Measurements from ENCODE around the gene CD7. TPM values are rescaled to one million over a fixed set of nuclear protein-coding genes. Genes with fewer than 3 reads are reported as not detected.

CD7 gene
- total and polyA plus RNA-seq, 4 donors: 0.33 to 3.4 (median 1.7) TPM

GRCh38 chr17:82330322-82331239 lies 13.2 kb upstream of the CD7 start:
- Histone ChIP-seq H3K9me3 (ENCODE audit: control insufficient read depth, low read length) (no peaks in the 10 kb centered on the region), H3K27me3 (ENCODE audit: control insufficient read depth in 1 of 2, insufficient read depth in 2 of 2, low read length in 1 of 2) (no peaks in the 10 kb centered on the region), H3K4me3 (ENCODE audit: low read length in 2 of 2) (no peak overlapping the region), H3K27ac (ENCODE audit: low read depth in 1 of 2, low read length in 2 of 2) (no peak overlapping the region), H3K4me1 (ENCODE audit: control insufficient read depth in 1 of 2, insufficient read depth in 2 of 2, low read length in 2 of 2) (no peaks in the 10 kb centered on the region), H3K36me3 (ENCODE audit: control insufficient read depth in 1 of 2, insufficient read depth in 2 of 2, low read length in 1 of 2) (no peaks in the 10 kb centered on the region)
- intact Hi-C loops (cut with DNase I): no loop called here
- ATAC-seq (ENCODE audit: low FRiP score): no peak
- peak; percentile 47 to 78 for DNase-seq
- WGBS, 2 donors: 37 to 38% methylated on average over 28 of the region's 28 CpGs

- Histone ChIP-seq H3K36me3 (ENCODE audit: control insufficient read depth in 1 of 2, insufficient read depth in 2 of 2, low read length in 1 of 2) (no peaks in the 10 kb centered on the region), H3K4me3 (ENCODE audit: low read length in 2 of 2) (no peak overlapping the region), H3K4me1 (ENCODE audit: control insufficient read depth in 1 of 2, insufficient read depth in 2 of 2, low read length in 2 of 2) (no peaks in the 10 kb centered on the region), H3K27me3 (ENCODE audit: control insufficient read depth in 1 of 2, insufficient read depth in 2 of 2, low read length in 1 of 2) (no peaks in the 10 kb centered on the region), H3K9me3 (ENCODE audit: control insufficient read depth, low read length) (no peaks in the 10 kb centered on the region), H3K27ac (ENCODE audit: low read depth in 1 of 2, low read length in 2 of 2) (no peak overlapping the region)
- 73 to 76% methylated on average over 19 of the region's 19 CpGs for WGBS, 2 donors
- intact Hi-C loops (cut with DNase I): loop anchor here (10.0 kb wide), 1 partner anchor 295 kb away; the partner anchor contains the start of genes DCXR (in 2 of the 2) and RAC3 (in 2 of the 2)
- DNase-seq: peak in 1 of 2 donors; percentile 46
- ATAC-seq (ENCODE audit: low FRiP score): no peak
These were observed 12.4 kb upstream of the CD7 start for GRCh38 chr17:82329683-82330321.

- Histone ChIP-seq H3K27me3 (ENCODE audit: control insufficient read depth in 1 of 2, insufficient read depth in 2 of 2, low read length in 1 of 2) (no peaks in the 10 kb centered on the region), H3K36me3 (ENCODE audit: control insufficient read depth in 1 of 2, insufficient read depth in 2 of 2, low read length in 1 of 2) (no peaks in the 10 kb centered on the region), H3K4me3 (ENCODE audit: low read length in 2 of 2) (no peak overlapping the region), H3K4me1 (ENCODE audit: control insufficient read depth in 1 of 2, insufficient read depth in 2 of 2, low read length in 2 of 2) (no peaks in the 10 kb centered on the region), H3K9me3 (ENCODE audit: control insufficient read depth, low read length) (no peaks in the 10 kb centered on the region), H3K27ac (ENCODE audit: low read depth in 1 of 2, low read length in 2 of 2) (no peak overlapping the region)
- 88 to 90% methylated on average over 15 of the region's 15 CpGs for WGBS, 2 donors
- DNase-seq (peak in 1 of 2 donors; percentile 37), ATAC-seq (ENCODE audit: low FRiP score) (no peak)
- intact Hi-C loops (cut with DNase I): loop anchor here (10.0 kb wide), 1 partner anchor 294 kb away; the partner anchor contains the start of genes DCXR (in 2 of the 2) and RAC3 (in 2 of the 2)
These were observed 11.6 kb upstream of the CD7 start for GRCh38 chr17:82328994-82329507.

- 72 to 80% methylated on average over 28 of the region's 28 CpGs for WGBS, 2 donors
- no peaks in the 10 kb centered on the region for H3K4me1 ChIP-seq (ENCODE audit: control insufficient read depth in 1 of 2, insufficient read depth in 2 of 2, low read length in 2 of 2)
- intact Hi-C loops (cut with DNase I): loop anchor here (10.0 kb wide), 1 partner anchor 294 kb away; the partner anchor contains the start of genes DCXR (in 2 of the 2) and RAC3 (in 2 of the 2)
- ATAC-seq (ENCODE audit: low FRiP score) (no peak), DNase-seq (peak in 1 of 2 donors; percentile 44)
- no peaks in the 10 kb centered on the region for H3K9me3 ChIP-seq (ENCODE audit: control insufficient read depth, low read length)
- H3K27me3 ChIP-seq (ENCODE audit: control insufficient read depth in 1 of 2, insufficient read depth in 2 of 2, low read length in 1 of 2): no peaks in the 10 kb centered on the region
- no peaks in the 10 kb centered on the region for H3K36me3 ChIP-seq (ENCODE audit: control insufficient read depth in 1 of 2, insufficient read depth in 2 of 2, low read length in 1 of 2)
- no peak overlapping the region for H3K27ac ChIP-seq (ENCODE audit: low read depth in 1 of 2, low read length in 2 of 2)
- no peak overlapping the region for H3K4me3 ChIP-seq (ENCODE audit: low read length in 2 of 2)
These were observed 11.0 kb upstream of the CD7 start for GRCh38 chr17:82328141-82328993.

GRCh38 chr17:82327757-82328140 lies 10.3 kb upstream of the CD7 start:
- no peak for ATAC-seq (ENCODE audit: low FRiP score)
- Histone ChIP-seq H3K4me3 (ENCODE audit: low read length in 2 of 2) (no peak overlapping the region), H3K4me1 (ENCODE audit: control insufficient read depth in 1 of 2, insufficient read depth in 2 of 2, low read length in 2 of 2) (no peaks in the 10 kb centered on the region), H3K36me3 (ENCODE audit: control insufficient read depth in 1 of 2, insufficient read depth in 2 of 2, low read length in 1 of 2) (no peaks in the 10 kb centered on the region), H3K9me3 (ENCODE audit: control insufficient read depth, low read length) (no peaks in the 10 kb centered on the region), H3K27me3 (ENCODE audit: control insufficient read depth in 1 of 2, insufficient read depth in 2 of 2, low read length in 1 of 2) (no peaks in the 10 kb centered on the region), H3K27ac (ENCODE audit: low read depth in 1 of 2, low read length in 2 of 2) (no peak overlapping the region)
- intact Hi-C loops (cut with DNase I): loop anchor here (10.0 kb wide), 1 partner anchor 293 kb away; the partner anchor contains the start of genes DCXR (in 2 of the 2) and RAC3 (in 2 of the 2)
- peak in 1 of 2 donors; percentile 34 for DNase-seq
- WGBS, 2 donors: 59 to 64% methylated on average over 16 of the region's 16 CpGs

- ATAC-seq (ENCODE audit: low FRiP score) (no peak), DNase-seq (peak in 1 of 2 donors; percentile 42)
- 41 to 51% methylated on average over 14 to 15 of the region's 15 CpGs for WGBS, 2 donors
- Histone ChIP-seq H3K27ac (ENCODE audit: low read depth in 1 of 2, low read length in 2 of 2) (no peak overlapping the region), H3K4me1 (ENCODE audit: control insufficient read depth in 1 of 2, insufficient read depth in 2 of 2, low read length in 2 of 2) (no peaks in the 10 kb centered on the region), H3K27me3 (ENCODE audit: control insufficient read depth in 1 of 2, insufficient read depth in 2 of 2, low read length in 1 of 2) (no peaks in the 10 kb centered on the region), H3K9me3 (ENCODE audit: control insufficient read depth, low read length) (no peaks in the 10 kb centered on the region), H3K4me3 (ENCODE audit: low read length in 2 of 2) (no peak overlapping the region), H3K36me3 (ENCODE audit: control insufficient read depth in 1 of 2, insufficient read depth in 2 of 2, low read length in 1 of 2) (no peaks in the 10 kb centered on the region)
- intact Hi-C loops (cut with DNase I): loop anchor here (10.0 kb wide), 1 partner anchor 292 kb away; the partner anchor contains the start of genes DCXR (in 2 of the 2) and RAC3 (in 2 of the 2)
These were observed 9.9 kb upstream of the CD7 start for GRCh38 chr17:82327289-82327688.

- DNase-seq: peak in 1 of 2 donors; percentile 49
- 91 to 93% methylated on average over 30 of the region's 30 CpGs for WGBS, 2 donors
- Histone ChIP-seq H3K27ac (ENCODE audit: low read depth in 1 of 2, low read length in 2 of 2) (no peak overlapping the region), H3K9me3 (ENCODE audit: control insufficient read depth, low read length) (no peaks in the 10 kb centered on the region), H3K4me1 (ENCODE audit: control insufficient read depth in 1 of 2, insufficient read depth in 2 of 2, low read length in 2 of 2) (no peaks in the 10 kb centered on the region), H3K27me3 (ENCODE audit: control insufficient read depth in 1 of 2, insufficient read depth in 2 of 2, low read length in 1 of 2) (no peaks in the 10 kb centered on the region), H3K4me3 (ENCODE audit: low read length in 2 of 2) (no peak overlapping the region), H3K36me3 (ENCODE audit: control insufficient read depth in 1 of 2, insufficient read depth in 2 of 2, low read length in 1 of 2) (no peaks in the 10 kb centered on the region)
- no peak for ATAC-seq (ENCODE audit: low FRiP score)
- intact Hi-C loops (cut with DNase I): loop anchor here (10.0 kb wide), 1 partner anchor 291 kb away; the partner anchor contains the start of genes DCXR (in 2 of the 2) and RAC3 (in 2 of the 2)
These were observed 8.1 kb upstream of the CD7 start for GRCh38 chr17:82325286-82326180.

All from aorta (tissue), 5 donors.